Activated T-cell treated with anti-CD3 and anti-CD28 coated beads for 24 hours (primary cell): ENCODE data around the gene NEURL1.
"Not testable (repeated sequence)": the region's sequence is repeated elsewhere in the genome, so short reads cannot be mapped to it uniquely, and the experiment has no call there.

Experiments used
- DNase-seq: peaks from one replicate; pipeline ENCODE4 v3.0.0-alpha.2; 2020; ENCODE audit warnings: low read depth

NEURL1 gene

GRCh38 chr10:103584216-103585010, 90.9 kb downstream of the NEURL1 start:
- peak; percentile 45 for DNase-seq

DNA sequence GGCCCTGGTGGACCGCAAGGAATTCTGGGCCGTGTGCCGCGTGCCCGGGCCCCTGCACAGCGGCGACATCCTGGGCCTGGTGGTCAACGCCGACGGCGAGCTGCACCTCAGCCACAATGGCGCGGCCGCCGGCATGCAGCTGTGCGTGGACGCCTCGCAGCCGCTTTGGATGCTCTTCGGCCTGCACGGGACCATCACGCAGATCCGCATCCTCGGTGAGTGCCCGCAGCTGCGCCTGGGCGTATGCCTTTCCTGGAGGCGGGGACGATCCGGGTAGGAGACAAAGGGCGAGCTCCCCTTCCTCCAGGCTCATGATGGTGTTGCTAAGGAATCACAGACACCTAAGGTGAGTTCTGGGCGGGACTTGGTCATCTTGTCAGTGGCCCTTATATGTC, 91.5 kb downstream of the NEURL1 start:
- no peak for DNase-seq

DNA sequence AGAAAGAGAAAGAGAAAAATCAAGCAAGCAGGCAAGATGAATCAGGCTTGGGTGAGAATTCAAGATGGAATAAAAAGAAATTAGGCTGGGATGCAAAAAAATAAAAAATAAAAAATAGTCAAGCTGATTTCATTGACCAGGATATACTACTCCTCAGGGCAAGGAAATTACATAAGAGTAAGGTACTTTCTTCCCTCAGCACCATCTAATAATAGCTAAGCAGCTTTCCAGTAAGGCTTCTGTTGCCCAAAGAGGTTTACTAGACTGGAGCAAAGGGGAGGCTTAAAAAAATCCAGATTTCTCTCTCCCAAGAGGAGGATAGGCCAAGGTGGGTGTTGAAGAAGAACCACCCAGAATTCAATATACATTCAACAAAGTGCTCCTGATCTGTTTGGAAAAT, 93.6 kb downstream of the NEURL1 start:
- DNase-seq, result no peak

GRCh38 chr10:103589074-103589630, 95.6 kb downstream of the NEURL1 start:
- DNase-seq, result no peak

DNA sequence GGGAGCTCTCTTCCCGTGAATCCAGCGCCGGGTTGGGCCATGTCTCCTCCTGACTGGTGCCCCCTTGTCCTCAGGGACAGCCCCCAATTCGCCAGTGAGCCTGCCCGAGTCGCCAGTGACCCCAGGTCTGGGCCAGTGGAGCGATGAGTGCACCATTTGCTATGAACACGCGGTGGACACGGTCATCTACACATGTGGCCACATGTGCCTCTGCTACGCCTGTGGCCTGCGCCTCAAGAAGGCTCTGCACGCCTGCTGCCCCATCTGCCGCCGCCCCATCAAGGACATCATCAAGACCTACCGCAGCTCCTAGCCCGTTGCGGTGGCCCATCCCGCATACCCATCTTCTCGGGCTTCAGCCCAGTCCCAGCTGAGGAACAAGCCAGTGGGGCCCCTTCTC, 96.6 kb downstream of the NEURL1 start:
- DNase-seq, result no peak

- DNase-seq, result no peak
Measured at GRCh38 chr10:103590744-103591291, 97.3 kb downstream of the NEURL1 start.

GRCh38 chr10:103592186-103593021, 98.9 kb downstream of the NEURL1 start:
- no peak for DNase-seq

DNA sequence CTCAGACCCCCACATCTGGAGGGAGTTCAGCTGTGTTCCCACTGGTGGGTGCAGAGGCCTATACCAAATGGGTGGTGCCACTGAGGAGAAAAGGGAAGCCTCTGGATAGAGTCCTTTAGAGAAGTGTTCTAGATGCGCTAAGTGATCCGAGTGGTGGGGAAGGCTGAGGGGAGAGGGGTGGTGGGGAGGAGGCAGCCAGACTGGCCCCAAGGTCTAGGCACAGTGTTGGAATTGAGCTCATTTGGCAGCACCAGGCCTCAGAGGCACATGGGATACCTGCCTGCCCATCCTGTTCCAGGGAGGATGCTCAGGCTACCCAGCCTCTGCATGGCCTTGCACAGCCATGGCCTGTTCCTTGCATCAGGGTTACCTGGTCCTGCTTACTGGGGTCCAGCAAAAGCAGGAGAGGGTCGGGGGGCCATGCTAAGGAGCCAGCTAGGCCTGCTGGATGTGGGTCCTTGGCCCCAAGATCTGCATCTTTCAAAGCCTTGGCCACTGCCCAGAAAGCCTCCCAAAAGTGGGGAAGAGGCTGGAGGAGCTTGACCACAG, 99.6 kb downstream of the NEURL1 start:
- DNase-seq, result no peak

GRCh38 chr10:103595933-103596726, 102.6 kb downstream of the NEURL1 start:
- DNase-seq, result no peak

DNA sequence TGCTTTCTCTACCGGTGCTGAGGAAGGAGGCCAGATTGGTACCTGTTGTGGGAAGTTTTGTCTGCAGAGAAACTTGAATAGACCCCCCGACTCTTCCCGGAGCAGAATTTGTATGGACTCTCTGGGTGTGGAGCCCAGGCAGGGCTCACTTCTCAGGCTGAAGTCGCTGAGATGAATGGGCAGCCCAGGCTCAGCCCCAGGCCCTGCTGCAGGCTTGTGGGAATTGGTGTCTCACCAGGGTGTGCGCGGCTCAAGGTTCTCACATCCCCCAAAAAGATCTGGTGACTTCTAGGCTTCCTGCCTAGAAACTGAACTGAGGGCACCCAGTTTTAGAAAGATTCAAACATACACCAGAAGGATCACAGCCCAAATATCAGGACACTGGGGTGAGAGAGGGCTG, 103.5 kb downstream of the NEURL1 start:
- no peak for DNase-seq

GRCh38 chr10:103598654-103599115, 105.2 kb downstream of the NEURL1 start:
- DNase-seq, result no peak

- DNase-seq, result no peak
Measured at GRCh38 chr10:103599211-103599610, 105.7 kb downstream of the NEURL1 start.

DNA sequence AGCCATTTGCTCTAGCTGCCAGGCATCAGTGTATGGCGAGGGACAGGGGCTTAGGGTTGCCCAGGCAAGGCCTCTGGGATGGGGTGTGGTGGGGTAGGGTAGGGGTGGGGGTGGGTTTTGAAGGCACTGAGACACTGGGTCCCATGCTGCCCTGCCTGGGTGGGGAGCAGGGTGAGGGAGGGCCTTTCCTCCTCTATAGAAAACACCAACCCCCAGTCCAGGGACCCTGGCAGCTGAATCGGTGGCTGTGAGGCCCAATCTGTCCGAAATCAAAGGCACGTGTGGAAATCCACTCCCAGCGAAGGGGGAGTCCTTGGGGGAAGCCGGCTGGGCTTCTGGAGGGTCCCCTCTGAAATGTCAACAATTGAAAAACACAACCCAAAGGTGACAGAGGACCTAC, 106.4 kb downstream of the NEURL1 start:
- DNase-seq, result no peak

DNA sequence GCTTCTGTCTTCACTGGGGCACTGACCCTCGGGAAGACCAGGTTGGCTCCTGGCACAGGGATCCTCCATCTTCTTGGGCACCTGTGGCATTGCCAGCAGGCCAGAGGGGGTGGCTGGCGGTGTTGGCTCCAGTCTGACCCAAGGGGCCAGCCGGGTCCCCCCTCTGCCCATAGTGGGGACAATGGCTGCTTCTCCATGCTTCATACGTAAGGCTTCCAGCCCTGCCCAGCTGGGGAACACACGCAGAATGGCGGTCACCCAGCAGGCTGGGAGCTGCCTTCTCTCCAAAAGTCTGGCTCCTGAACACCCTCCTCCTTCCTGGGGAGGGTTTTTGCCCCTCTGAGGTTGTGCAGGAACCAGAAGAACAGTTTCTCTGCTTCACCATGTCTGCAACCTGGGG, 106.8 kb downstream of the NEURL1 start:
- no peak for DNase-seq

- no peak for DNase-seq
Measured at GRCh38 chr10:103600956-103601569, 107.6 kb downstream of the NEURL1 start.

DNA sequence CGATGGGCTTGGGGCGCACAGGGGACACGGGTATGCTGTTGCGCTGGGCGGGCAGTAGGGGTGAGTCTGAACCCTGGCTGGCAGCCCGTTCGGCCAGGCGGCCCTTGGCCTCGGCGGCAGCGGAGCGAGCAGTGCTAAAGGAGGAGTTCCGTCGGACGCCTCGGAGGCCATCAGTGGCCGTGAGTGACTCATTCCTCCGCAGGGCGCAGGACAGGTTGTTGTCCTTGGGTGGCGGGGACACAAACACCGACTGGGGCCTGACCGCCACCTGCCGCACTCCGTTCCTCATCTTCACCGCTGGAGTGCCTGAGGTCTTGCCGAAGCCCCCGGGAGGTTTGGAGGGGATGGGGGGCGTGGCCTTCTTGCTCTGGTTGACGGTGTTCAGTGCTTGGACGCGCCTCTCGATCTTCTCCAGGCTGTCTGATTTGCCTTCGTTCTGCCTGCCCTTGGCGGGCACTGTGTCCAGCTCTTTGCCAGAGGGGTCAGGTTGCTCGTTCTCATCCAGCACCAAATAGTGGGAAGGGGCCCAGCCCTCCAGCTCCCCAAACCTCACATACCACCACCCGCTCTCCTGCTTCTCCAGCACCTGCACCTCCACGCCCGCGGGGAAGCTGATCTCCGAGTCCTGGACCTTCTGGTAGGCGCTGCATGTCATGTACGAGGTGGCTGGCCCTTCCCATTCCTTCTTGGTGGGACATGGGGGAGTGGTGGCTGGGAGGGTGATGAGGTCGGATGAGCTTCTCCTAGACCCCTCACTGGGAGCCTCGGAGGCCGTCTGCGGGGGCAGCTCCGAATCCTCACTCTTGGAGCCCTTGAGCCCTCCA, 108.7 kb downstream of the NEURL1 start:
- no peak for DNase-seq

DNA sequence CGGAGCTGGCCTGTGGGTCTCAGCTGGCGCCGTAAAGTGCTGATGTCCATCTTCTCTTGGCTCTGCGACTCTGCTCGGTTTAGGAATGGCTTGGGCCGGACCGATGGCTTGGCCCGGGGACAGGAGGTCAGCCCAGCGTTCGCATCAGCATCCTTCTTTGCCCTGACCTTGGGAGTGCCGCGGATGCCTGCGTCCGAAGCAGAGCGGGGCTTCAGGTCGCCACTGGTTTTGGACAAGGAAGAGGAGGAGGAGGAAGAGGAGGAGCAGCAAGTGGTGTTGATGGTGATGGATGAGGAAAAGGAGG, 109.3 kb downstream of the NEURL1 start:
- DNase-seq, result no peak

DNA sequence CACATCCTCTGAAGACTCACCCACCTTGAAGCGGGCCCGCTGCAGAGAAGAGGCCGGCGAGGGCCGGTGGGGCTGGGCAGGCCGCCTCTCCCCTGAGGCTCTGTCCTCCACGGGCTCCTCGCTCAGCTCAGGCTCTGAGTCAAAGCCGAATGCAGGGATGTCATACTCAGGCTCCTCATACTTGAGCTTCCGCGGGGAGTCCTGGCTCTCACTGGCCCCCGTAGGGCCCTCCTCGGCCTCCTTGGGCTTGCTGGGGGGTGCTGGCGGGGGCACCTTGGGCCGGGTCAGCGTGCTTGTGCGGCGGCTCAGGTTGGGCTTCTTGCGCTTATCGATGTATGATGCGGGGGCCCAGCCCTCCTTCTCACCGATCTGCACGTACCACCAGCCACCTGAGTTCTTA, 109.9 kb downstream of the NEURL1 start:
- DNase-seq, result no peak

DNA sequence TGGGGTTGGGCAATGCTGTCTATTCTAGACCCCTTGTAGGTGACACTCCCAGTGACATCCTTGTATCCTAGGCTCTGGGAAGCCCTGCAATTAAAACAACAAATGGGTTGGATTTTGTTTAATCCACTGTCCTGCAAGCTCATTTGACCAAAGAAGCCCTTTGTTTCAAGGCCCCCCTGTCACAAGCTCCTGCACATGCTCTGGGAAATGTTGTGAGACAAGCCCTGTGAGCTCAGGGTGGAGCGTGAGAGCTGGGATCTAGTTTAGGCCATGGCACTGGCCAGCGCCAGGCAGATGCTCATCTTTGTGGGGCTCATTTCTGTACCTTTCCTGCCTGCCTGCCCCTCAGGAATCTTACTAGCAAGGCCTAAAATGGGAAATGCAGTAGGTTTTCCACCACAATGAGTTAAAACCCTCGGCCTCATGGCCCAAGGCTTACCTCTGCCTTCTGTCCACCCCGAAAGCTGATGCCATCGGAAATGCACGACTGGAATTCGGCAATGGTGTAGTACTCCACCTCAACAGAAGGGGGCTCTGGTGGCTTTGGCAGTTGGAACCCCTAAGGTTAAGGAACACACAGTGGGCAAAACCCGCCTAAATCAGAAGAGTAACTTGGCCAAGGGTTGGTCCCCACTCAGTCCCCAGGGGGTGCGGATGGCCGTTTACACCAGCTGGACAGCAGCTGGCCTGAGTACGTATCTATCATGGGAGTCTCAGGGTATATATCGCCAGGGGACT, 112.0 kb downstream of the NEURL1 start:
- no peak for DNase-seq

DNA sequence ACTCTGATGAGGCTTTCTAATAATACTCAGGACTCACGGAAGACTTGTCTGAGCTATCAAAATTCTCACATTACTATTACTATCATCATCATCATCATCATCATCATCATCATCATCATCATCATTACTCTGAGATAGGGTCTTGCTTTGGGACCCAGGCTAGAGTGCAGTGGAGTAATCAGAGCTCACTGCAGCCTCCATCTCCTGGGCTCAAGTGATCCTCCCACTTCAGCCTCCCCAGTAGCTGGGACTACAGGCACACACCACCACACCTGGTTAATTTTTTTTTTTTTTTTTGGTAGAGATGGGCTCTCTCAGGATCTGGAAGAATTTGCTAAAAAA, 112.6 kb downstream of the NEURL1 start:
- DNase-seq, result not testable (repeated sequence)
